Transverse colon (tissue), 4 donors: Measurements from ENCODE around the gene ZFP62. TPM values are rescaled to one million over a fixed set of nuclear protein-coding genes. Genes with fewer than 3 reads are reported as not detected.

Experiments
- DNase-seq: peaks from one replicate; pipeline ENCODE4 v3.0.0-alpha.2; 2019
- H3K27ac ChIP-seq, 4 donors: fragments of 200-600 bp; sonication (generic); 2 replicates each; pipeline ENCODE4 v1.5.1; 2016 to 2018; ENCODE audit warnings: inconsistent platforms in 4 of 4
- H3K27me3 ChIP-seq: fragments of 200-600 bp; sonication (generic); 2 replicates; pipeline ENCODE4 v1.5.1; 2017; ENCODE audit warnings: inconsistent platforms
- H3K36me3 ChIP-seq, 4 donors: fragments of 200-600 bp; sonication (generic); 2 replicates each; pipeline ENCODE4 v1.5.1; 2017 to 2019; ENCODE audit warnings: inconsistent platforms in 4 of 4
- H3K4me1 ChIP-seq, 4 donors: fragments of 200-600 bp; sonication (generic); 2 replicates each; pipeline ENCODE4 v1.5.1; 2017 to 2020; ENCODE audit warnings: inconsistent platforms in 4 of 4
- H3K4me3 ChIP-seq, 4 donors: fragments of 200-600 bp; sonication (generic); 1 replicate in 1 of 4; 2 replicates in 3 of 4; pipeline versions ENCODE4 v1.5.1 to v1.6.1; 2017 to 2019; ENCODE audit warnings: inconsistent platforms in 4 of 4
- H3K9me3 ChIP-seq, 2 donors: fragments of 200-600 bp; sonication (generic); 2 replicates each; pipeline ENCODE4 v1.5.1; 2017 to 2019; ENCODE audit warnings: inconsistent platforms in 2 of 2
- CTCF ChIP-seq, 5 experiments: fragments of 200-600 bp in 3 of 5; fragments of 450-650 bp in 2 of 5; sonication (generic) in 3 of 5; IDR thresholded peaks; 1 replicate in 2 of 5; 2 replicates in 3 of 5; pipeline ENCODE4 v1.5.1; 2016 to 2017; ENCODE audit warnings: antibody characterized with exemption in 5 of 5, inconsistent platforms in 3 of 5, mild to moderate bottlenecking in 2 of 5, moderate library complexity in 1 of 5
- EP300 ChIP-seq: sonication (generic); formaldehyde crosslinking; IDR thresholded peaks from one replicate; pipeline ENCODE4 v1.6.1; 2017; ENCODE audit warnings: antibody characterized with exemption, low read depth
- POLR2A ChIP-seq: fragments of 450-650 bp; IDR thresholded peaks from one replicate; pipeline ENCODE4 v1.6.1; 2016; ENCODE audit warnings: antibody characterized with exemption, mild to moderate bottlenecking, moderate library complexity
- POLR2AphosphoS5 ChIP-seq, 3 donors: sonication (generic); formaldehyde crosslinking; IDR thresholded peaks; one replicate each; pipeline ENCODE4 v1.6.1; 2016; ENCODE audit warnings: antibody characterized with exemption in 3 of 3
- WGBS, 2 donors: methylation state at CpG; one replicate each; pipeline ENCODE4 v1.1.5; 2018; ENCODE audit warnings: low coverage in 1 of 2; 5-methylcytosine and 5-hydroxymethylcytosine counted together
- in situ Hi-C, 4 donors: fragments of 200-750 bp; cut with MboI; loops; one replicate each; pipeline versions ENCODE4 v1.15.0 to v1.15.1; 2017; ENCODE audit warnings: low sequenced_read_pairs in 3 of 4, low pct_ligation_motif_present in 1 of 4, low pct_unique_long_range_greater_than_20kb in 1 of 4
- intact Hi-C: fragments of 100-400 bp; cut with DNase I; formaldehyde crosslinking; loops from one replicate; pipeline ENCODE4 v1.15.1; 2023; ENCODE audit warnings: low total_unique reads
- total RNA-seq, 4 donors: library from RNA; depleted of rRNA; stranded (reverse); fragments of >200 nt; gene quantifications; one replicate each; pipeline ENCODE4 v1.1.0, GENCODE V29; 2016

ZFP62 gene
- total RNA-seq, 4 donors from 2014 or later = 4.1 to 35.7 (median 26.9) TPM

- Histone ChIP-seq H3K4me3 (no peak overlapping the region), H3K36me3 (no peaks in the 10 kb centered on the region), H3K27me3 (no peaks in the 10 kb centered on the region), H3K9me3 (no peaks in the 10 kb centered on the region), H3K4me1 (peaks cover under 1 to 33% (median 10%) of the 10 kb centered on the region in 4 donors), H3K27ac (peak overlapping the region; percentile 44 to 71 (median 62))
- DNase-seq = no peak
- in situ Hi-C loops = no loop called here
- intact Hi-C loops = no loop called here
- 47 to 59% methylated on average over 10 to 13 of the region's 13 CpGs for WGBS, 2 donors
- TF ChIP-seq POLR2AphosphoS5 (IDR thresholded peaks at IDR 0.05) (peak in 1 of 3 donors; percentile 8), CTCF (IDR thresholded peaks at IDR 0.05) (no peak)
Measured at GRCh38 chr5:180816608-180817534, 44.2 kb downstream of the ZFP62 start.

- Histone ChIP-seq H3K4me1 (peaks cover 9 to 34% (median 18%) of the 10 kb centered on the region in 4 donors), H3K27me3 (no peaks in the 10 kb centered on the region), H3K9me3 (no peaks in the 10 kb centered on the region), H3K36me3 (no peaks in the 10 kb centered on the region), H3K27ac (peak overlapping the region; percentile 44 to 71 (median 62)), H3K4me3 (peak overlapping the region in 1 of 4 donors; percentile 28)
- WGBS, 2 donors = 58 to 70% methylated on average over 8 to 9 of the region's 9 CpGs
- no peak for DNase-seq
- intact Hi-C loops (no loop called here), in situ Hi-C loops (no loop called here)
- TF ChIP-seq EP300 (no peak), POLR2AphosphoS5 (IDR thresholded peaks at IDR 0.05) (peak in 2 of 3 donors; percentile 13 to 51), POLR2A (peak; percentile 44)
Measured at GRCh38 chr5:180815293-180815917, 45.7 kb downstream of the ZFP62 start.

- peak overlapping the region in 3 of 4 donors; percentile 62 to 71 (median 63) for H3K27ac ChIP-seq
- H3K4me1 ChIP-seq = peaks cover 16 to 39% (median 24%) of the 10 kb centered on the region in 4 donors
- no peaks in the 10 kb centered on the region for H3K9me3 ChIP-seq
- H3K36me3 ChIP-seq = no peaks in the 10 kb centered on the region
- WGBS, 2 donors = 71 to 100% methylated on average over 1 to 5 of the region's 5 CpGs
- H3K4me3 ChIP-seq = peak overlapping the region in 1 of 4 donors; percentile 28
- TF ChIP-seq EP300 (no peak), POLR2A (no peak), CTCF (IDR thresholded peaks at IDR 0.05) (peak in 1 of 5 experiments; percentile 19), POLR2AphosphoS5 (IDR thresholded peaks at IDR 0.05) (no peak)
- intact Hi-C loops = no loop called here
- in situ Hi-C loops = no loop called here
- no peaks in the 10 kb centered on the region for H3K27me3 ChIP-seq
- DNase-seq = no peak
Measured at GRCh38 chr5:180813420-180813819, 47.7 kb downstream of the ZFP62 start.

- intact Hi-C loops = no loop called here
- H3K4me3 ChIP-seq = peak overlapping the region in 1 of 4 donors; percentile 67
- DNase-seq = no peak
- in situ Hi-C loops = no loop called here
- peak overlapping the region; percentile 99 to 100 (median 99) for H3K27ac ChIP-seq
- 80 to 84% methylated on average over 10 of the region's 10 CpGs for WGBS, 2 donors
- H3K4me1 ChIP-seq = peaks cover 33 to 50% (median 39%) of the 10 kb centered on the region in 4 donors
- H3K36me3 ChIP-seq = no peaks in the 10 kb centered on the region
- H3K27me3 ChIP-seq = no peaks in the 10 kb centered on the region
- TF ChIP-seq POLR2A (no peak), POLR2AphosphoS5 (IDR thresholded peaks at IDR 0.05) (no peak), EP300 (no peak), CTCF (IDR thresholded peaks at IDR 0.05) (no peak)
- H3K9me3 ChIP-seq = no peaks in the 10 kb centered on the region
Measured at GRCh38 chr5:180811623-180812124, 49.4 kb downstream of the ZFP62 start.
